HepG2 (cell line): ENCODE results near the gene LRRC25. TPM values are rescaled to one million over a fixed set of nuclear protein-coding genes. Genes with fewer than 3 reads are reported as not detected.

Experiments
- ATAC-seq: fragments of 200-7000 bp; cut with Tn5 transposase; 3 replicates; pipeline ENCODE4 v1.9.1; 2020; ENCODE audit warnings: mild to moderate bottlenecking, moderate library complexity
- BruUV-seq: library from RNA; stranded (reverse); fragments of 400-500 nt; replicated peaks from 2 replicates; lab custom pipeline; 2021; lab: Mats Ljungman, UMichigan
- CTCF ChIA-PET: fragments of 300-600 bp; formaldehyde crosslinking; extraction: SDS; loops from one replicate; lab custom pipeline; 2021; ENCODE audit warnings: low total read pairs, inconsistent platforms, low intra/inter-chr PET ratio; lab: Yijun Ruan, JAX
- POLR2A ChIA-PET: fragments of 350-600 bp; sonication (Branson Sonifier 250); formaldehyde crosslinking; loops from one replicate; lab custom pipeline; 2020; ENCODE audit warnings: antibody characterized with exemption, inconsistent platforms; lab: Yijun Ruan, JAX
- DNase-seq: peaks from one replicate; pipeline ENCODE4 v3.0.0-alpha.2; 2015; ENCODE audit warnings: low spot score
- FAIRE-seq: peaks from 3 replicates; lab custom pipeline; 2011; peaks lifted over from hg19 to GRCh38; lab: Jason Lieb, UNC
- H2AFZ ChIP-seq: one replicate; pipeline ENCODE4 v1.6.1; 2011; ENCODE audit warnings: low read length, inconsistent platforms
- H3K27ac ChIP-seq: fragments of 300-600 bp; 3 replicates; pipeline ENCODE4 v1.8.0; 2011; ENCODE audit warnings: mixed run types, mild to moderate bottlenecking, mixed read lengths, low read length, inconsistent platforms; ENCODE audit not compliant: insufficient read depth; ENCODE audit errors: extremely low read length
- H3K27me3 ChIP-seq, 2 experiments: fragments of 200-600 bp in 1 of 2; 2 replicates in 1 of 2; 3 replicates in 1 of 2; pipeline versions ENCODE4 v1.6.0 to v1.8.0; 2011; ENCODE audit warnings: low read length in 2 of 2, mild to moderate bottlenecking in 2 of 2, moderate library complexity in 2 of 2, inconsistent platforms in 1 of 2; ENCODE audit not compliant: insufficient read depth in 2 of 2, control insufficient read depth in 1 of 2
- H3K36me3 ChIP-seq, 2 experiments: fragments of 200-600 bp in 1 of 2; replicated peaks in 1 of 2; 2 replicates in 1 of 2; 3 replicates in 1 of 2; pipeline versions ENCODE4 v1.5.1 to v1.8.0; 2011; ENCODE audit warnings: low read length in 2 of 2, inconsistent platforms in 1 of 2; ENCODE audit not compliant: insufficient read depth in 2 of 2, control insufficient read depth in 1 of 2
- H3K4me1 ChIP-seq: 2 replicates; pipeline ENCODE4 v1.5.1; 2012; ENCODE audit warnings: low read length, inconsistent platforms; ENCODE audit not compliant: insufficient read depth
- H3K4me2 ChIP-seq: 2 replicates; pipeline ENCODE4 v1.6.0; 2011; ENCODE audit warnings: low read depth, low read length, inconsistent platforms
- H3K4me3 ChIP-seq, 3 experiments: fragments of 200-600 bp in 1 of 3; sonication (generic), shearing (Covaris generic) in 1 of 3; replicated peaks in 1 of 3; 2 replicates each; pipeline ENCODE4 v1.5.1; 2011 to 2016; ENCODE audit warnings: low read length in 3 of 3, inconsistent platforms in 2 of 3, low read depth in 2 of 3, mild to moderate bottlenecking in 2 of 3, control low read depth in 1 of 3, mixed read lengths in 1 of 3; ENCODE audit not compliant: insufficient read depth in 1 of 3
- H3K79me2 ChIP-seq: one replicate; pipeline ENCODE4 v1.6.1; 2011; ENCODE audit warnings: low read length, inconsistent platforms; ENCODE audit not compliant: insufficient read depth
- H3K9ac ChIP-seq: 2 replicates; pipeline ENCODE4 v1.6.0; 2011; ENCODE audit warnings: mild to moderate bottlenecking, low read depth, low read length, inconsistent platforms; ENCODE audit not compliant: insufficient read depth
- H3K9me3 ChIP-seq: 2 replicates; pipeline ENCODE4 v1.5.1; 2012; ENCODE audit warnings: mild to moderate bottlenecking, low read length
- H4K20me1 ChIP-seq: 2 replicates; pipeline ENCODE4 v1.6.0; 2011; ENCODE audit warnings: inconsistent platforms, mild to moderate bottlenecking, low read length, moderate library complexity; ENCODE audit not compliant: insufficient read depth
- AGO2 ChIP-seq: fragments of 200-400 bp; formaldehyde crosslinking; optimal IDR thresholded peaks from 2 replicates; pipeline ENCODE3; 2017; ENCODE audit warnings: mild to moderate bottlenecking, low read depth, low read length, moderate library complexity
- CC2D1A ChIP-seq: sonication (generic); formaldehyde crosslinking; IDR thresholded peaks from 2 replicates; pipeline ENCODE4 v1.8.1; 2023; ENCODE audit warnings: mild to moderate bottlenecking, missing genetic modification reagents
- FOXO1 ChIP-seq: sonication (generic); formaldehyde crosslinking; IDR thresholded peaks from 2 replicates; pipeline ENCODE4 v1.4.0; 2020; ENCODE audit warnings: missing genetic modification reagents
- GATA4 ChIP-seq: sonication (generic); IDR thresholded peaks from 2 replicates; pipeline ENCODE4 v1.6.1; 2016; ENCODE audit warnings: antibody characterized with exemption, low read depth, borderline replicate concordance
- KLF16 ChIP-seq, 2 experiments: sonication (generic) in 1 of 2; formaldehyde crosslinking in 1 of 2; IDR thresholded peaks; 2 replicates each; pipeline versions ENCODE4 v1.6.1 to v1.8.0; 2016 to 2023; ENCODE audit warnings: missing genetic modification reagents in 2 of 2, missing compliant biosample characterization in 1 of 2
- MAZ ChIP-seq, 2 experiments: sonication (generic) in 1 of 2; formaldehyde crosslinking in 1 of 2; IDR thresholded peaks; 2 replicates each; pipeline versions ENCODE4 v1.5.0 to v1.6.1; 2012 to 2020; ENCODE audit warnings: low read depth in 2 of 2, mild to moderate bottlenecking in 2 of 2, borderline replicate concordance in 1 of 2, improper control_type of control experiment in 1 of 2, low read length in 1 of 2, missing genetic modification reagents in 1 of 2, moderate library complexity in 1 of 2
- RARG ChIP-seq: sonication (generic); formaldehyde crosslinking; IDR thresholded peaks from 2 replicates; pipeline ENCODE4 v1.4.0; 2020; ENCODE audit warnings: low read depth, mild to moderate bottlenecking, missing genetic modification reagents
- REPIN1 ChIP-seq: sonication (generic); formaldehyde crosslinking; IDR thresholded peaks from 2 replicates; pipeline ENCODE4 v1.8.0; 2022; ENCODE audit warnings: missing genetic modification reagents, low read depth, mild to moderate bottlenecking, borderline replicate concordance
- RFX1 ChIP-seq: fragments of 450-650 bp; IDR thresholded peaks from 2 replicates; pipeline ENCODE4 v1.6.1; 2017
- RFX3 ChIP-seq: IDR thresholded peaks from 2 replicates; pipeline ENCODE4 v1.6.1; 2016; ENCODE audit warnings: missing biosample characterization, missing genetic modification reagents
- SAP130 ChIP-seq: IDR thresholded peaks from 2 replicates; pipeline ENCODE4 v1.6.1; 2016; ENCODE audit warnings: low read depth
- SMAD1 ChIP-seq: sonication (generic); formaldehyde crosslinking; IDR thresholded peaks from 2 replicates; pipeline ENCODE4 v1.4.0; 2020; ENCODE audit warnings: missing genetic modification reagents, low read depth, mild to moderate bottlenecking, borderline replicate concordance
- SOX13 ChIP-seq, 3 experiments: fragments of 450-650 bp in 1 of 3; sonication (generic) in 1 of 3; formaldehyde crosslinking in 1 of 3; IDR thresholded peaks in 2 of 3; conservative IDR thresholded peaks in 1 of 3; 2 replicates each; pipeline versions ENCODE4 v1.5.0 to v1.6.1; 2016 to 2020; ENCODE audit warnings: antibody characterized with exemption in 1 of 3, mild to moderate bottlenecking in 1 of 3, missing compliant biosample characterization in 1 of 3, missing genetic modification reagents in 1 of 3, moderate library complexity in 1 of 3
- SRSF1 ChIP-seq: fragments of 200-400 bp; formaldehyde crosslinking; optimal IDR thresholded peaks from 2 replicates; pipeline ENCODE3; 2017; ENCODE audit warnings: mild to moderate bottlenecking, low read depth, low read length, moderate library complexity
- U2AF2 ChIP-seq: fragments of 200-400 bp; formaldehyde crosslinking; IDR thresholded peaks from 2 replicates; pipeline ENCODE4 v1.6.1; 2017; ENCODE audit warnings: low read depth, mild to moderate bottlenecking, low read length
- ZNF160 ChIP-seq: sonication (generic); formaldehyde crosslinking; IDR thresholded peaks from 2 replicates; pipeline ENCODE4 v1.8.0; 2022; ENCODE audit warnings: mild to moderate bottlenecking, inconsistent platforms, missing genetic modification reagents
- ZNF180 ChIP-seq: sonication (generic); formaldehyde crosslinking; IDR thresholded peaks from 2 replicates; pipeline ENCODE4 v1.4.0; 2020; ENCODE audit warnings: low read depth, missing genetic modification reagents, borderline replicate concordance
- ZNF281 ChIP-seq: sonication (generic); formaldehyde crosslinking; IDR thresholded peaks from 2 replicates; pipeline ENCODE4 v1.4.0; 2020; ENCODE audit warnings: missing genetic modification reagents, borderline replicate concordance
- ZNF761 ChIP-seq: sonication (generic); formaldehyde crosslinking; conservative IDR thresholded peaks from 2 replicates; pipeline ENCODE4 v1.4.0; 2020; ENCODE audit warnings: mild to moderate bottlenecking, missing genetic modification reagents
- ZNF777 ChIP-seq: sonication (generic); formaldehyde crosslinking; IDR thresholded peaks from 2 replicates; pipeline ENCODE4 v1.4.0; 2020; ENCODE audit warnings: missing genetic modification reagents
- ZNF782 ChIP-seq: sonication (generic); formaldehyde crosslinking; IDR thresholded peaks from 2 replicates; pipeline ENCODE4 v1.4.0; 2020; ENCODE audit warnings: missing genetic modification reagents, mild to moderate bottlenecking, borderline replicate concordance
- WGBS: methylation state at CpG from one replicate; pipeline ENCODE4 v1.1.6; 2017; ENCODE audit warnings: low lambda C conversion rate; 5-methylcytosine and 5-hydroxymethylcytosine counted together
- in situ Hi-C: cut with HindIII; loops from 2 replicates; pipeline ENCODE4 v1.10.0; 2017; ENCODE audit warnings: low pct_unique_long_range_greater_than_20kb; ENCODE audit not compliant: extremely low pct_ligation_motif_present
- intact Hi-C: fragments of 100-400 bp; cut with micrococcal nuclease; formaldehyde crosslinking; loops from one replicate; pipeline ENCODE4 v1.10.0; 2022; ENCODE audit not compliant: unreplicated experiment
- polyA plus RNA-seq, 8 experiments: library from polyadenylated mRNA; depleted of rRNA in 3 of 8; stranded (reverse) in 7 of 8; unstranded in 1 of 8; fragments of >200 nt; fragmentation: Illumina TruSeq in 4 of 8; extraction: Trizol in 4 of 8; gene quantifications; 2 replicates each; pipeline versions ENCODE4 v1.2.1 to v1.2.3, GENCODE V29; 2011 to 2016; ENCODE audit warnings: low read depth in 4 of 8, missing spikeins in 1 of 8, mixed read lengths in 1 of 8; ENCODE audit not compliant: insufficient read depth in 1 of 8
- total RNA-seq, 5 experiments: library from RNA; depleted of rRNA; stranded (reverse); fragments of >200 nt; fragmentation: Illumina TruSeq; extraction: Trizol; gene quantifications; 2 replicates each; pipeline ENCODE4 v1.2.3, GENCODE V29; 2016; ENCODE audit warnings: low read depth in 1 of 5

Gene LRRC25
- total and polyA plus RNA-seq, 2 of the 13 experiments (the other 11 are each of a cell fraction or from before 2014, with no cell fraction given) = 0.13 to 0.53 TPM

- TF ChIP-seq ZNF761 (CRISPR knock-in tag) = peak; percentile 11; the same call in 1 of the 2 replicates
- peak; percentile 76; the same call in 1 of the 2 replicates for TF ChIP-seq ZNF782 (CRISPR knock-in tag)
- TF ChIP-seq RARG (CRISPR knock-in tag) = 0 out of 2 replicates have a peak, but pooled peaks have one; percentile 32
- peak; percentile 50 for TF ChIP-seq AGO2
- TF ChIP-seq RFX3 (CRISPR knock-in tag) = peak; percentile 58; the same call in 1 of the 2 replicates
- 0 out of 2 replicates have a peak, but pooled peaks have one; percentile 27 for TF ChIP-seq RFX1
Observed at GRCh38 chr19:18364277-18364825, 33.1 kb downstream of the LRRC25 start (continued).

- peaks cover 14 to 42% of the 10 kb centered on the region in 2 experiments for H3K36me3 ChIP-seq
- BruUV-seq = no TSS peak
- FAIRE-seq (no peak), DNase-seq (no peak), ATAC-seq (no peak)
- H3K27ac ChIP-seq = peak overlapping the region; percentile 90
- peaks cover 5% of the 10 kb centered on the region for H3K79me2 ChIP-seq
- intact Hi-C loops (no loop called here), in situ Hi-C loops (no loop called here)
- no peaks in the 10 kb centered on the region for H3K27me3 ChIP-seq
- no peak overlapping the region for H2AFZ ChIP-seq
- no peaks in the 10 kb centered on the region for H4K20me1 ChIP-seq
- H3K9me3 ChIP-seq = no peaks in the 10 kb centered on the region
- H3K9ac ChIP-seq = peak overlapping the region; percentile 75; the same call in 1 of the 2 replicates
- POLR2A ChIA-PET = interaction anchor here (1.3 to 17.4 kb wide), 9 partner anchors 10 to 171 kb away, joined by 3 to 514 read pairs (median 4); partner anchors contain the start of genes GDF15, LSM4, MPV17L2 and SSBP4
- CTCF ChIA-PET = no interaction called here
- no peak overlapping the region for H3K4me3 ChIP-seq
- 53% methylated on average over 6 of the region's 6 CpGs for WGBS
- H3K4me2 ChIP-seq = no peak overlapping the region
- H3K4me1 ChIP-seq = peaks cover 65% of the 10 kb centered on the region
- TF ChIP-seq ZNF281 (CRISPR knock-in tag) = no peak
- no peak for TF ChIP-seq SOX13 (IDR thresholded peaks at IDR 0.05)
- no peak for TF ChIP-seq SOX13 (CRISPR knock-in tag; conservative IDR thresholded peaks at IDR 0.05 in 1 of 2, IDR thresholded peaks at IDR 0.05 in 1 of 2)
- TF ChIP-seq ZNF180 (CRISPR knock-in tag) = no peak
- no peak for TF ChIP-seq SAP130 (CRISPR knock-in tag)
- TF ChIP-seq REPIN1 (CRISPR knock-in tag) = no peak
- no peak for TF ChIP-seq CC2D1A (CRISPR knock-in tag)
- TF ChIP-seq SMAD1 = no peak
- TF ChIP-seq MAZ (IDR thresholded peaks at IDR 0.05; ENCODE audit: borderline replicate concordance, low read depth, low read length) = no peak
- TF ChIP-seq MAZ (CRISPR knock-in tag; IDR thresholded peaks at IDR 0.05; ENCODE audit: low read depth) = 0 out of 2 replicates have a peak, but pooled peaks have one; percentile 37
- no peak for TF ChIP-seq SRSF1
- TF ChIP-seq GATA4 = no peak
- no peak for TF ChIP-seq ZNF777
- 0 out of 2 replicates have a peak, but pooled peaks have one; percentile 53 for TF ChIP-seq U2AF2
- no peak for TF ChIP-seq FOXO1 (CRISPR knock-in tag)
- TF ChIP-seq KLF16 (CRISPR knock-in tag; IDR thresholded peaks at IDR 0.05) = no peak
- TF ChIP-seq ZNF160 = no peak
Observed at GRCh38 chr19:18363787-18364186, 33.6 kb downstream of the LRRC25 start.
